HG03439 (cell line): Measurements from ENCODE around the gene ZBTB20.
A peak's percentile ranks its signal among the peaks of the same experiment; 100 is the strongest.

Experiments used
- ATAC-seq: cut with Tn5 transposase; IDR thresholded peaks from one replicate; pipeline ENCODE4 v1.9.1; 2021; ENCODE audit warnings: mild to moderate bottlenecking, moderate library complexity; ENCODE audit not compliant: unreplicated experiment

Gene ZBTB20

DNA sequence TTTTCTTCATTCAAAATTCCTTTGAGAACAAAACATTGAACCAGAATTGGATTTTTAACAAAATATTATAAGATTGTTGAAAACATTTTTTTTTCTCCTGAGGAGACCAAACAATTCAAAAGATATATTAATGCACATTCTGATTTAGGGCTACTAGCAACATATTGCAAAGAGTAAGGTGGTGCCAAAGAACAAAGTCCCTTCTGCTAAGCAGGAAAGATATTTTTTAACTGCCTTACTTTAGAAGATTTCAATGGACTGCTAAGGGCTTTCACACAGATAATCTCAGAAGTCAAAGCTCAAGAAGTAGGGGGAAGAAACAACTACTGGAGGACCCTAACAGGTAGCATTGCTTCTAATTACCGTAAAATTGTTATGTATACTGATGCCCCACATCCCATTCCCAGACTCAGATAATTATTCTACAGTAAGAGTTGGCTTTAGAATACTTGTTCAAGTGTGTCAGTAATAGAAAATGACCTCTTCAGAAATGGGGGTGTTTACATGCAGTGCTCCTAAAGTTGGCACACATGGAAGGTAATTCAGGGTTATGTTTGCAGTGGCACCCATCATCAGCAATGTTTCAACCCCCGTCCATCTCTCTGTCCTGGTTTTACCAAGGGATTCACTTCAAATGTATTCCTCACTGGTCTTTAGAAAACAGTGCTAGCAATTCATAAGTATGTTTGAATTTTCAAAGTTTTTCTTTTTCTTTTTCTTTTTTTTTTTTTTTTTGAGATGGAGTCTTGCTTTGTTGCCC is 354.7 kb downstream of the ZBTB20 start:
- ATAC-seq = no peak

DNA sequence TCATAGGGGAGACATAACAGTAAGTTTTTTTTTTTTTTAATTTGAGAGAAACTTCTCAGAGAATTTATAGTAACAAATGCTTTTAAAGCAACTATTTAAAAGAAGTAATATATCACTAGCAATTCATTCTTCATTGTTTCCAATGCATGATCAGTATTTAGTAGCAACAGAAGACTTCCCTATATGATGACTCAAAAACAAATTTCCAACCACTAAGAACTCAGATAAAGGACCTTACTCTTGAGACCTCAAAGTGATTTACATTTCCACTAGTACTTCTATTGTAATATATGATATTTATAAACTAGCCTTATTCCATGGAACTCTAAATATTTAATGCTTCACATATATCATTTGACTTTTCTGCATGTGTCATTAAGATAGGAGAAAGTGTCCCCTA is 356.3 kb downstream of the ZBTB20 start:
- ATAC-seq = no peak

DNA sequence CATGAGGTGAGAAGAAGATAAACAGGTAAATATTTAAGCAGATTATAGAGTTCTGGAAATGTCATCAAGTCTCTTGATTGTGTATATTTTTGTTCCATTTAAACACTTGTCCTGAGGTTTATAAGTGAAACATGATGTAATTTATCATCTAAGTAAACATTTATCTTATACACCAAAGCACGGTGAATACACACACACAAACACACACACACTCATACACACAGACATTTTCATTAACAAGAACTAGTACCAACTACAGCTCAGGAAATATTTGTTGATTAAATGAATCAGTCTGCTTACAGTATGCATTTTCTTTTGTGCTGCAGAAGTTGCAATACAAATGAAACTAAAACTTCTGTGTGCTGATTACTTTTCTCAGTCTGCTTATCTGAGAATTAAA is 357.3 kb downstream of the ZBTB20 start:
- ATAC-seq = no peak

DNA sequence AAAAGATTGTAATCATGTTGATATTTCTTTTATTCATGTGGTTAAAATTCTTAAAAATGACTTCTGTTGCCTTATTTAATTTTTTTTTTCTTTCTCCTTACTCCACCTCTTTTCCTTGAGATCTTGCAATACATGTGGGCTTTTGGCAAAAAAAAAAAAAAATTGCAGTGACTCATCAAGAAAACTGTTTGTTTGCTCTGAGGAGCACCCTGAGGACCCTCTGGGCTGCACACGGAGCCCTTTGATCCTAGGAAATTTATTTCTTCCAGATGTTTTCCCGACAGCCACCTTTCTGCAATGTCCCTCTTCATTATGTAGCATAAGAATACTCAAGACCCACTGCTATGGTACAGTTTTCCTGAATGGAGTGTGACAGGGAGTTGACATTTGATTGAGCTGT is 371.7 kb downstream of the ZBTB20 start:
- no peak for ATAC-seq

DNA sequence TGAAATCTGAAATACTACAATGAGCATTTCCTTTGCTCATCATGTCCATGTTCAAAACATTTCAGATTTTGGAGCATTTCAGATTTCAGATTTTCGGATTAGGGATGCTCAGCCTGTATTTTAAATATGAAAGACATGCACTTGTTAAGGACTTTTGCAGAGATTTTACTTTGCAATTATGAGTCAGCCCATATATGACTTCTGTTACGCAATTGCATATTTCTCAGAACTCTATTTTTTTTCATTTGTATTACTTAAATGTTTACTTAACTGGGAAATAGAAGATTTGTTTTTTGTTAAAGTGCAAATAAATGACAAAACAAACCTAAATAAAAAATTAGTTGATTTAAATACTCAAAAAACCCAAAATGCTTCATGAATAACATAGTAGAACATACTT is 376.2 kb downstream of the ZBTB20 start:
- ATAC-seq = no peak

DNA sequence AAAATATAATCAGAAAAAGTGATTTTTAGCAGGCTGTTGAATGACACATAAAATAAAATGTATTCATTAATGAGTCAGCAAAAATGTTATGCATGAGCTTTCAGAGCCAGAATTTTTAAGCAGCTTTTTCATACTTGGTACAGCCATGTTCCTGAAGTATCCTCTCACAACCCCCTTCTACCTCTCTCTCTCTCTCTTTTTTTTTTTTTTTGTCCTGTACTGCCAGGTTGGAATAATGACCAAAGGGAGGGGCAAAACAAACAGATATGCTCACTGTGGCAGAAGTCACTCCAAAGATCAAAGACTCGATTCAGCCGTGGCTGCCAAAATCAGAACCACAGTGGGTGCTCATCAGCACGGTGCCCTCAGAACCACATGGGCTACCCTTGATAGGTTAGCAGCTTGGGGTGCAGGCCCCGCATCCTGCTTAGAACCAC is 383.0 kb downstream of the ZBTB20 start:
- ATAC-seq = no peak

DNA sequence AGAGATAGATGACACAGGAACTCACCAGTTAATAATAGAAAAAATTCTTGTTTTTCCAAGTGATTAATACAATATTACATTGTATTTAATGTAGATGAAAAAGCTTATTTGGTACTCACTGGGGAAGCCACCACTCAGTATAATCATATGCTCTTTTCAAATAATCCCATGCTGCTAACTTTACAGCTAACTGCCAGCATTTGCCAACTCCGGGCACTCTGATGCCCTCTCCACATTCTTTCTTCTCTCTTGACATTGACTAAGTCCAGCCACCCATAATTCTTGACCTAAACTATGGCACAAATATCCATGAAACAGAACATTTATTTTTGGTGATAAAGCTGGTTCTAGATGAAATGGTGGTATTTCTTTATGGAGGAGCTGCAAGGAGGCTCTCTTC is 384.9 kb downstream of the ZBTB20 start:
- no peak for ATAC-seq

DNA sequence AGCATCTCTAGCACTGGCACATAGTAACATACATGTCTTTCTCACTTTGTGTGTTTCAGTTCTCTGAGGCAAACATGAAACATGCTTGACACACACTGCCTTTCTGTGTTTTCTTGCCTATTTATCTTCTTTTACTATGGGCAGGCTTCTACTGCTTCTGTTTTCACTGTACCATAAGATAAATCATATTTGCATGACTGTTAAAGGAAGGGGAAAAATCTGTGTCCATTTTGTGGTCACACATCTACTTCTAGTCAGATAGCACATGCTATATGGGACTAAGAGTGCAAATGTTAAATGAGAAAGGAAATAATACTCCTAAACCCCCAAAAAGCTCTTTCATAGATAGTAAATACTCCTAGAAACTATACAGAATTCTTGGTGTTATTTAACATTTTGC is 386.4 kb downstream of the ZBTB20 start:
- ATAC-seq = no peak

DNA sequence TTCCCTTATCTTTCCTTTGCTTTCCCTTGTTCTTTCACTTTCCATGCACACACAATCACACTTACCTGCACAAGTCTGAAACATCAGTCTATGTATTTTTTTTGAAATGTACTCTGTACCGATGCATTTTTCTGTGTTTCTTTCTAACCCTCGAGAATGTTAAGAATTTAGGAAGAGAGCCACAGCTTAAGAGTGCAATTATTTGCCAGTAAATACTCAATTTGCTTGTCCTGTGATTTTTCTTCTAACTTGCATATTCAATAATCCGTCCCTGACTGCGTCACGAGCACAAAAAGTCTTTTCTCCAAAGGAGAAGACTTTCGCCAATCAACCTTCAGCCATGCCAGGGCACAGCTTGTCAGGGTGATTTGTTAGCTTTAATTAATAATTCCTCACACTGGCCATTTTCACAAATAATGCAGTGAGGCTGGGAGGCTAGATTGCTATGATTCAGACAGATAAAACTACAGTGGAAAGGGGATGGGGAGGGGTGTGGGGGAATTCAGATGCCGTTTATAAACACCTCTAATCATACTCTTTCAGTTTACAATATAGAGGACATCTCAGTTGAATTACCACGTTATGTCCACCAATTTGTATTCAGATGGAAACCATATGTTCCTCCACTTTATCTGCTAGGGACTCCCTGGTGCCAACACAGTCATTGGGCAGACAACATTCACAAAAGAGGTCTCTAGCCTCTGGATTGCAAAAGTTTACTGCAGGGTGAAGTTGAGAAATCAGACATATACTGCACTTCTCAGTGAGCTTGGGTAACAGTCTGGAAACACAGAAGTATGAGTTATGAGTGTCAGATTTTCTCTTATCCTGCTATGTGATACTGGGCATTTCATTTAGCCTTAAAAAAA is 388.0 kb downstream of the ZBTB20 start:
- ATAC-seq = no peak

DNA sequence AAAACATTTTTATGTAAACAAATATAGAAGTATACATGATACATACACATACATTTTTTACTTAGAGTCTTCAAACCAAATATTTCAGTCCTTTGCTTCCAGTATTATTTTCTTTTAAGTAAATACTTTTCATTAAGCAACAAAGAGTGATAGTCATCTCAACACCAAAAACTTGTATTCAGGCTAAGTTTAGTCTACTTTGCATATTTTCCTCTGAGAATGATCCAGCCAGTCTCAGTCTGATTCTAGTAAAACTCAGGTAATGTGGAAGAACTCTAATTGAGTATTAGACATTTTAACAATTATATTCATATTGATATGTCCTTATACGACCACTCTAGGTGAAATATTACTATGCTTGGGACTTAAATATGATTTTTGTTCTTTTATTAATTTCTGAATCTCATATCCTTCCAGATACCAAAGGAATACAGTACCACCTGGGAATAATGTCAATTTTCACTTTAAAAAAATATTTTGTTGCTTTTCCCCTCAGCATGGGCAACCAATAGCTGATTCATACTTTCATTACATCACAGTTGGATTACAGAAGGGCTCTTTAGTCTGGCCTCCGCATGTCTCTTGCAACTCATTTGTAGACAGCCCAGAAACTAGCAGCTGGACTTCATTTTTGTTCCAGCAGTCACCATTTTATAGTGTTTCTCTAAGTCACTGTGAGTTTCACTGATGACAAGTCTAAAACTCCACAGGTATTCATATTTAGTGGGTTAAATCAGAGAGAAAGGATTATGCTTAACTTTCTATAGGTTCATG is 390.4 kb downstream of the ZBTB20 start:
- ATAC-seq = peak; percentile 79

DNA sequence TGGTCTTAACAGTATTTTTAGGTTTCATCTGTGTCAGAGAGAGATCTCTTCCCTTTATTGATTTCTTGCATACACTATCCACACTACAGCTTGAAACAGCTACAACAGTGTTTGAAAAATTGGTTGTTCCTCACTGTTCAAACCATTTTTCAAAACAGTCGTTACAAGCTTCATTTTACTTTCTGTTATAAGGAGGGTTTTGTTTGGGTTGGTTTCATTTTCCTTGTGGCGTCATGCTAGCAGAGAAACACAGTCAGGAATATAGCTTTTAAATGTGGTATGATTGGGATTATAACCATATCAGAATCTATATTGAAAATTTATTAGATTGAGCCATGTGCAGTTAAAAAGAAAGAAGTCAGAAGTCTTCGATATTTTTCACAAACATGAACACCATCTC is 400.6 kb downstream of the ZBTB20 start:
- no peak for ATAC-seq

DNA sequence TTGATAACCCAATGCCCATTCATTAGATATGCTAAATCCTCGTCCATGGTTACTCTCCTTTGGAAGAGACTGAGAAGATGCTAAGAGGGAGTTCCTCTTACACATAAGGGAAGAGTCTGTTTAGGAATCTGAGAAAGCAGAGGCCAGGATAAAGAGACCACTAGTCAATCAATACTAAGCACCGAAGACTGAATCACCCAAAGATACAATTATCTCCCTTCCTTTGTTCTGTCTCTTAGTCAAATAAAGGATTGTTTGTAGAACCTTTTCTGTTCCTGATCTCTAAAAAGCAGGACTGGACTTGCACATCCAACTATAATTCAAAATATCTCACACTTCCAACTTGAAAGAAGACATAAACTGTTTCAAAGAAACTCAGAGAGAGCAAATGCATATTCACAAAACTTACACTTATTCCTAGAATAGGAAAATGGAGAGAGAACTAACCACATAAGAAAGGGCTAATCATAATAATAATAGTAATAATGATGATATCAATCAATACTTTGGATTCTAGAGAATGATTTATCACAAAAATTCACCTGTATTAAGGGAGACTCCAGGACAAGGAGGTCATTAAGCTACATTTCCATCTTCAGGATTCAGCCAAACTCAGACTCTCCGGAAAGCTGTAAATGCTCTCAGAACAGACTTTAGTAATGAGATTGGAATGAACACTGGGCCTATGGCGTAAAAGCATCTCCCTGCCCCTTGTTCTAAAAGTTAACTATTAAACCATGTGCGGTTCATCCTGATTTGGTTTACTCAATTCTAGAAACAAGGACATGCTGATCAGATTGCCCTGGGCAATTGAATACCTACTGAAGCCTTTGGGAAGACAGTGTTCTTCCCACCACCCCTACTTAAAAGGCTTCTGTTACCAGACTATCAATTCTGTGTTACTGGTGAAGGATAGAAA is 401.5 kb downstream of the ZBTB20 start:
- no peak for ATAC-seq

DNA sequence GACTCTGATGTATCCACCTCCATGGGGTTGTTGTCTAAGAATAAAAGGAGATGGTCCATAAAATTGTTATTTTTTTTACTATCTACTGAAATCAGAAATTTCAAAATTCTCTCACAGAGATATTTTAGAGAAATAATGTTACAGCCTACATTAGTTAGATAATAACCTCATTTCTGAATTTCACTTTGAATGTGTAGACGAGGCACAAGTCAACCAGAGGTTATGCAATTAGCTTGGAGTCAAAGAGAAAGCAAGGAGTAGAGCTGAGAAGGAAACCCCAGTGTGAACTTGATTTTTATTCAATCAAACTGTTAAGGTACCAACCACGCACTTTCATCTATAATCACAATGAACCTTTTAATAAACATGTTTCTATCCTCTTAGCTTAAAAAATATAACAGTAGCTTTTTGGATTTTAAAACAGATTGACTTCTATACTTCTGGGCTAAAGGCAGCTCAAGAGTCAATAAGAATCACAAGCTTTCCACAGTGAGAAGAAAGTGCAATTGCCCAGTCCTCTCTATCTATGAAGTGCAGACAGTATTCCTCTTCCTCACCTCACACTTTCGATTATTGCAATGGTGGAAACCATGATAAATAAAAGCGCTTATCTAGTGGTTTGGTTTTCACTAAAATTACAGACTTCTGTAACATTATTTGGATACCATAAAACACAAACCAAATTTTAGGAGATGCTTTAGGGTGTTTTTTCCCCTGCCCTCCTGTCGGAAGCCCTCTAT is 403.2 kb downstream of the ZBTB20 start:
- ATAC-seq = no peak

DNA sequence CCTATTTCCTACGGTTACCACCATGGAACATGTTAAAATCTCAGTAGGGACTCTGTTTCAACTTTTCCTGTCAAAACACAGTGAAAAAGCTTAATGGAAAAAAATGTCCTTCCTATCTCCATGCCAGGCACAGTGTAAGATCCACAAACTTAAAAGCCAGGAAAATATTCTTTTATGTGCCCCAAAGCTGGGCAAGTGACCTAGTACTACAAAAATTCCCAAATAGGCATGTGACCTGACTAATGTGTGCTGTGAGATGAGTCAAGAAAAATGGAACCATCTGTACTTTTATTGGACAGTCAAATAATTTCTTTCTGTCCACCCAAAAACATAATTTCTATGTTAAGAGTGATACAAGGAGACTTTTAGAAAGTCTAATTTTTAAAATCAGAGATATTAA is 406.0 kb downstream of the ZBTB20 start:
- ATAC-seq = no peak

DNA sequence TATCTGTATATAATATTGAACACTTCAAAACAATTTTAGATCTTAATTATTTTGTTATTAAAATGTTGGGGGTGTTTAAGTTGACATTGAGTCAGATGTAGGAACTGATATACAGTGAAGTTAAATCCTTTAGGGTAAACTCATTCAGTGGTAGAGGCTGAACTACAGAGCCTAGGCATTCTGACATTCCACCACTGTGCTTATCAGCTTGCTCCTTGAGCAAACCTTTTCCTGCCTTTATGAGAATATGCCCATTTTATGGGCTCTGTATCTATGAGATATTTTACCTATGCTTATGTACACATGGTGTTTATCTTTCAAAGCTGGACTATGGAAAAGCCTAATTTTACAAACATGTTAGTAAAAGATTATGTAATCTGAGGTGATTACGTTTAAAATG is 407.5 kb downstream of the ZBTB20 start:
- ATAC-seq = no peak

DNA sequence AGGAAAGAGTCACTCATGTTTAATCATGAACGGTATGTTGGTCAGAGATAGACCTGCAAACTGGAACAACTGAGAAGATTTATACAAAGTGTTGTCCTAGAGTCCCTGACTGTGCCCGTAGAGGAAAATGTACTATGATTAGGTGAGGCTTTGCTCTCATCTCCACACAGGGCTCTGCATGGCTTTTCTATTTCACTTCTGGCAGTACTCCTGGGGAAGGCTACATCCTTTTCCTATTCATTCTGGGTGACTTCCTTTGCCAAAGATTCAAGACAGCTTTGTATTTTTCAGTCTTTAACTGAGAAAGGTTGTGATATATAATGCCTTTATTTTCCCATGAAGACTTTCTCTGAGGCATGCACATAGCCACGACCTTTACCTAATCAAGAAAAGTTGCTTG is 414.7 kb downstream of the ZBTB20 start:
- no peak for ATAC-seq

DNA sequence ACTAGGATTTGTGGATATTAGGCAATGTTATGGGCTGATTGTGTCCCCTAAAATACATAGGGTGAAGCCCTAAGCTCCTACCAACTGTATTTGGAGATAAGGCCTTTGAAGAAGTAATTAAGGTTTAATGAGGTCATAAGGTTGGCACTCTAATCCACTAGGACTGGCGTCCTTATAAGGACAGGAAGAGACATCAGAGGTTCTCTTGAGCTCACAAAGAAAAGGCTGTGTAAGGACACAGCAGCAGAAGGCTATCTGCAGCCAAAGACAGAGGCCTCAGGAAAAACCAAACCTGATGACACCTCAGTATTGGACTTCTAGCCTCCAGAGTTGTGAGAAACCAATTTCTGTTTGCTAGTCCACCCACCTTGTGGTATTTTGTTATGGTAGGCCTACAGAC is 416.7 kb downstream of the ZBTB20 start:
- ATAC-seq = no peak

DNA sequence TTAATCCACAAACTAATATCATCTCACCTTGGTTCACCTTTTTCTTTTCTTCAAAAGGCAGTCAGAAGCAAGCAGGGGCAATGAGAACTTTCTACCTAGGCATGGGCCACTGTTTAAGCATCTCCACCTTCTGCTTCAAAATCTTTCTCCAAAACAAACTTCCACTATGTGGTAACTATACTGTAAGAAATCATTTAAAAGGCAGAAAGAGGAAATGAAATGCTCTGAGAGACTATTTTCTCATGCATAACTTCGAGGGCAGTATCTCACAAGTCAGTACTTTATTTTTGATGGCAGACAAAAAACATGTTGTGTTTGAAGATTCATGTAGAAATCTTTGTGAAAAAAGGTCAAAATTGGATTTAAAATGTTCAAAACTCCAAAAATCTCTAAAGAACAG is 419.7 kb downstream of the ZBTB20 start:
- no peak for ATAC-seq

DNA sequence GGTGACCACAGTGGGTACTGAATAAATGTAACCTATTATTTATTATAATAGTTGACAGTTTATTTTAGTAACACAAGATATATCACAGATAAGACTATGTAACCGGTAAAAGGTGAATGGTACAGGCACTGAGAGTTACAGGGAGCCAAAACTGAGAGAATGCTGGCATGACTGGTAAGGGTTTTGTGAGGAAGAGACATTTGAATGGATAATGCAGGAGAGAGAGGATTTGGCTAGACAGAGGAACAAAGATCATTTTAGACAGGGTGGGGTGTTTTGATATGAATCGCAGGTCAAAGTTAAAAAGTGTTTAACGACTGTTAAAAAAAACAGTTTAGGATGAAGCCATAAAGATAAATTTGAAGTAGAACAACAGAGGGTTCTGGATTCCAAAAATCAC is 421.1 kb downstream of the ZBTB20 start:
- ATAC-seq = no peak

DNA sequence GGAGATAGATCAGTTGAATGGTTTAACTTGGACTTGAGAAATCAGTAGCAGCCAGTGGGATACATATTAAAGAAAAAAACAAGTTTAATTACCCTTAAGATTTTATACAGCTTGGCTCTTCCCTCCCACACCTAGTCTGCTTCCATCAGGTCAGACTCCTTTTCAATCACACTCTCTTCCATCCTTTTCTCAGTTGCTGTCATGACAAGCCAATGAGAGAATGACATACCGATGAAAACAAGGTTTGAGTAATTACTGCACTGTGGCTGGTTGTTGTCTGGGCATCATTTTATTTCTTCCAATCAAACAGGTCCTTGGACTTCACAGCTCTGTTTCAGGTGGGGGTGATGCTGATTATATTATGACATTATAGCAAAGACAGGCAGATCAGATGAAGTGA is 424.6 kb downstream of the ZBTB20 start:
- no peak for ATAC-seq
